Loucy (cell line): ENCODE measurements around the gene CIROP.
A peak's percentile ranks its signal among the peaks of the same experiment; 100 is the strongest.

ENCODE experiments used
- CTCF ChIP-seq: fragments of 200-600 bp; sonication (generic); conservative IDR thresholded peaks from 2 replicates; pipeline ENCODE4 v1.5.1; 2014; ENCODE audit warnings: mild to moderate bottlenecking, antibody characterized with exemption, low read length
- EZH2phosphoT487 ChIP-seq: fragments of 200-600 bp; IDR thresholded peaks from 2 replicates; pipeline ENCODE4 v1.6.1; 2018; ENCODE audit warnings: antibody characterized with exemption, mild to moderate bottlenecking, moderate library complexity, borderline replicate concordance

GRCh38 chr14:23120541-23121251 is 15.9 kb upstream of the CIROP start:
- TF ChIP-seq CTCF (peak; percentile 100), EZH2phosphoT487 (no peak)
